ENCODE data around the gene FAM53A.

GRCh38 chr4:1627417-1628313 is 56.4 kb downstream of the FAM53A start:
- TF ChIP-seq CTCF (conservative IDR thresholded peaks at IDR 0.05 in 1 of 2, IDR thresholded peaks at IDR 0.05 in 1 of 2; ENCODE audit: low read depth in 1 of 2, low read length in 2 of 2) (no peak), EZH2 (IDR thresholded peaks at IDR 0.05; ENCODE audit: low read length, missing control alignments) (no peak)

Measured in fibroblast of lung (primary cell).